Neural progenitor cell (in vitro differentiated cells): ENCODE data around the gene FAM13C.

Experiments
- CTCF ChIP-seq: fragments of 200-600 bp; sonication (generic); IDR thresholded peaks from 2 replicates; pipeline ENCODE4 v1.5.1; 2017; ENCODE audit warnings: antibody characterized with exemption, mild to moderate bottlenecking
- EZH2phosphoT487 ChIP-seq: fragments of 200-600 bp; sonication (generic); IDR thresholded peaks from 2 replicates; pipeline ENCODE4 v1.6.1; 2017; ENCODE audit warnings: antibody characterized with exemption

- no peak for TF ChIP-seq EZH2phosphoT487
- TF ChIP-seq CTCF, result peak; percentile 37
These were observed 135.1 kb downstream of the FAM13C start for GRCh38 chr10:59227136-59227673.
